ENCODE measurements around the gene CAPN6.

CAPN6 gene

GRCh38 chrX:111270339-111270738 lies at the start of gene CAPN6:
TSS of gene CAPN6 (minus strand) at chrX:111270483. CDS start at chrX:111263936, 6,547 bp downstream.
- H3K4me3 ChIP-seq (ENCODE audit: low read depth, low read length), result no peak within 1 kb of the TSS
- DNase-seq (ENCODE audit: low read depth), result no peak
- no peak for TF ChIP-seq POLR2A (IDR thresholded peaks at IDR 0.05; ENCODE audit: extremely low read depth, insufficient read length)
- no peak for TF ChIP-seq MAX (IDR thresholded peaks at IDR 0.05; ENCODE audit: low read depth, low read length)

GRCh38 chrX:111319451-111319850 lies 49.2 kb upstream of the CAPN6 start:
- no peak overlapping the region for H3K4me3 ChIP-seq (ENCODE audit: low read depth, low read length)
- TF ChIP-seq CTCF (IDR thresholded peaks at IDR 0.05; ENCODE audit: low read depth, low read length), result no peak
- no peak for TF ChIP-seq POLR2A (IDR thresholded peaks at IDR 0.05; ENCODE audit: extremely low read depth, insufficient read length)
- TF ChIP-seq MYC (IDR thresholded peaks at IDR 0.05; ENCODE audit: low read depth, low read length), result no peak
- no peak for TF ChIP-seq MAX (IDR thresholded peaks at IDR 0.05; ENCODE audit: low read depth, low read length)
- no peak for DNase-seq (ENCODE audit: low read depth)

- TF ChIP-seq POLR2A (IDR thresholded peaks at IDR 0.05; ENCODE audit: extremely low read depth, insufficient read length), result no peak
- no peak for TF ChIP-seq MYC (IDR thresholded peaks at IDR 0.05; ENCODE audit: low read depth, low read length)
- TF ChIP-seq MAX (IDR thresholded peaks at IDR 0.05; ENCODE audit: low read depth, low read length), result no peak
- no peak for TF ChIP-seq CTCF (IDR thresholded peaks at IDR 0.05; ENCODE audit: low read depth, low read length)
- no peak overlapping the region for H3K4me3 ChIP-seq (ENCODE audit: low read depth, low read length)
Observed at GRCh38 chrX:111318901-111319300, 48.6 kb upstream of the CAPN6 start.

GRCh38 chrX:111309083-111309482 lies 38.8 kb upstream of the CAPN6 start:
- no peak overlapping the region for H3K4me3 ChIP-seq (ENCODE audit: low read depth, low read length)
- DNase-seq (ENCODE audit: low read depth), result no peak
- TF ChIP-seq POLR2A (IDR thresholded peaks at IDR 0.05; ENCODE audit: extremely low read depth, insufficient read length) (no peak), MAX (IDR thresholded peaks at IDR 0.05; ENCODE audit: low read depth, low read length) (no peak)

More at GRCh38 chrX:111318901-111319300, 48.6 kb upstream of the CAPN6 start:
- DNase-seq (ENCODE audit: low read depth), result no peak

GRCh38 chrX:111308039-111308438 lies 37.8 kb upstream of the CAPN6 start:
- no peak for DNase-seq (ENCODE audit: low read depth)
- no peak for TF ChIP-seq POLR2A (IDR thresholded peaks at IDR 0.05; ENCODE audit: extremely low read depth, insufficient read length)
- TF ChIP-seq MAX (IDR thresholded peaks at IDR 0.05; ENCODE audit: low read depth, low read length), result no peak
- TF ChIP-seq MYC (IDR thresholded peaks at IDR 0.05; ENCODE audit: low read depth, low read length), result no peak
- no peak for TF ChIP-seq CTCF (IDR thresholded peaks at IDR 0.05; ENCODE audit: low read depth, low read length)
- no peak overlapping the region for H3K4me3 ChIP-seq (ENCODE audit: low read depth, low read length)

GRCh38 chrX:111302284-111302683 lies 32.0 kb upstream of the CAPN6 start:
- no peak overlapping the region for H3K4me3 ChIP-seq (ENCODE audit: low read depth, low read length)
- no peak for DNase-seq (ENCODE audit: low read depth)
- no peak for TF ChIP-seq POLR2A (IDR thresholded peaks at IDR 0.05; ENCODE audit: extremely low read depth, insufficient read length)
- TF ChIP-seq MYC (IDR thresholded peaks at IDR 0.05; ENCODE audit: low read depth, low read length), result no peak
- TF ChIP-seq CTCF (IDR thresholded peaks at IDR 0.05; ENCODE audit: low read depth, low read length), result no peak
- TF ChIP-seq MAX (IDR thresholded peaks at IDR 0.05; ENCODE audit: low read depth, low read length), result no peak

- TF ChIP-seq CTCF (IDR thresholded peaks at IDR 0.05; ENCODE audit: low read depth, low read length) (no peak), POLR2A (IDR thresholded peaks at IDR 0.05; ENCODE audit: extremely low read depth, insufficient read length) (no peak), MYC (IDR thresholded peaks at IDR 0.05; ENCODE audit: low read depth, low read length) (no peak), MAX (IDR thresholded peaks at IDR 0.05; ENCODE audit: low read depth, low read length) (no peak)
- DNase-seq (ENCODE audit: low read depth), result no peak
- no peak overlapping the region for H3K4me3 ChIP-seq (ENCODE audit: low read depth, low read length)
Observed at GRCh38 chrX:111288841-111289240, 18.6 kb upstream of the CAPN6 start.

Data from NB4 (cell line).